Stimulated activated CD8-positive, alpha-beta memory T cell treated with anti-CD3 and anti-CD28 coated beads, Interleukin-12 subunit alpha, Interleukin-12 subunit beta, amount 100 ng/mL, for 24 hours (primary cell): ENCODE measurements around the gene LSM3.

Experiments used
- DNase-seq: peaks from one replicate; pipeline ENCODE4 v3.0.0-alpha.2; 2020; ENCODE audit errors: extremely low read depth

The LSM3 gene

DNA sequence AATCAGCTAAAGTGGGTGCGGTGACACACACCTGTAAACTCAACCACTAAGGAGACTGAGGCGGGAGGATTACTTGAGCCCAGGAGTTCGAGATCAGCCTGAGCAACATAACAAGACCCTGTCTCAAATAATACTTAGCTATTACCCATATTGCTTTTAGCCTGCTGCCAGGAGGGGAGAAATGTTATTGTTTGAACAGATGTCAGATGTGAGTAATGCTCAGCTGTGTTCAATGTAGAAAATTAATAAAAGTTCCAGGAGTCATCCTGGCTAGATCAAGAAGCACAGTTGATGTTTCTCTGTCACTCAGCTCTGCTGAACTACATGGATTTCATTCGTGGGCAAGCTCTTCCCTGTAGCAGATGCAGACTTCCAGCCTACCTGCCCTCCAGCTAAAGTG is 22.2 kb downstream of the LSM3 start:
- no peak for DNase-seq

GRCh38 chr3:14201940-14202684 is 23.5 kb downstream of the LSM3 start:
- DNase-seq = no peak

DNA sequence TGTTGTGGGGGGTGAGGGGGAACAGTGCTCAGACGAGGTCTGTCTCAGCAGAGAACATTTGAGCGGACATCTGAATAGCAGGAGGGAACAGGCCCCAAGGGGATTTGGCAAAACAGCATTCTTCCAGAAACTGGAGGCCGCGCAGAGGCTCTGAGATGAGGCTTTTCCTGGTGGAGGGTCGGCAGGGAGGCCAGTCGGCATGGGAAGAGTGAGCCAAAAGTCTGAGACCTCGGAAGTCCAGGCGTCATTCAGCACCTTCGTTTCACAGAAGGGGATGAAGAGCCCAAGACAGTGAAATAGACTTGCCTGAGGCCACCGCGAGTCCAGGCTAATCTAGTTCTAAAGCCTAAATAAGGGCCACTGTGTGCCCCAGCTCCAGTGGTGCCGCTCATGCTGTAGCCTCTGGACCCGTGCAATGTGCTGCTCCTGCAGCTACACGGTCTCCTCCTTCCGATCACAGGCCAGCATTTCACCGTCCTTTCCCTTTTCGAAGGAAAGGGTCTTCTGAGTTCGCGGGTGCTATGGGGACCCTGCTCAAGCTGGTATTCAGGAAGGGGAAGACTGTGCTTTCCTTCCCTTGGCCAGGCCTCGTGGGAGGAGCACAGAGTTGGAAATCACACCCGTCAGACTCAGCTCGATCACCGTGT is 24.4 kb downstream of the LSM3 start:
- no peak for DNase-seq

GRCh38 chr3:14203521-14204079 is 25.0 kb downstream of the LSM3 start:
- DNase-seq = no peak

DNA sequence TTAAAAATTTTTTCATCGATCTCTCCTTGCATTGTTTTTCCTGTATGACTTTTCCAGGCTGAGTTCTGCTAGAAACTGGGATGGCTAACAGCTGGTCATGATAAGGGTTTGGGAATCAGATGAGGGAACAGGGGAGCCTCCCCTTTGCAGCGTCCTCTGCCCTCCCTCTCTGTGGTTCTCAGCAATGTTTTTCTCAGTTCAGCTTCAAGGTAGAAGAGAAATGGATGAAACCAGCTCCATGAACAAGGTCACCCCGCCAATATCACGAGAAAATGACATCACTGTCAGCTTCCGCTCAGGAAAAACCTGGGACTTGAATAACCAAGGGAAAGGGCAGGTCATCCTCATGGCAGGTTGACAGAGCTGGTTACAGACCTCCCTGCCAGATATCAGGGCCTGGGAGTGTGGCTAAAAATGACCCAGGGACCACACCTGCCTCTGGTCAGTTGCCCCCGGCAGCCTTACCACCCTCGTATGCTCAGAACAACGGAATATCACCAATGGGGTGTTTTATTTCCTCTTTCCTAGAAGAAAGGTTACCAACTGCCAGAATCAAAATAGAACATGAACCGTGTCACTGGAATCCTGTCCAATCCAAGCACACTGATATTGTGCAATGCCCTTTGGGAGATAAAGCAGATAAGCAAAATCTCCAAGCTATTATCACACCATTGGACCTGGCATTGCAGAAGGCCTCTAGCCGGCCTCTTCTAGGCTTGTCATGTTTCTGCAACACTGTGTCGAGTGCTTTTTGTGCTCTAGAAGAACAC is 26.1 kb downstream of the LSM3 start:
- DNase-seq = no peak

DNA sequence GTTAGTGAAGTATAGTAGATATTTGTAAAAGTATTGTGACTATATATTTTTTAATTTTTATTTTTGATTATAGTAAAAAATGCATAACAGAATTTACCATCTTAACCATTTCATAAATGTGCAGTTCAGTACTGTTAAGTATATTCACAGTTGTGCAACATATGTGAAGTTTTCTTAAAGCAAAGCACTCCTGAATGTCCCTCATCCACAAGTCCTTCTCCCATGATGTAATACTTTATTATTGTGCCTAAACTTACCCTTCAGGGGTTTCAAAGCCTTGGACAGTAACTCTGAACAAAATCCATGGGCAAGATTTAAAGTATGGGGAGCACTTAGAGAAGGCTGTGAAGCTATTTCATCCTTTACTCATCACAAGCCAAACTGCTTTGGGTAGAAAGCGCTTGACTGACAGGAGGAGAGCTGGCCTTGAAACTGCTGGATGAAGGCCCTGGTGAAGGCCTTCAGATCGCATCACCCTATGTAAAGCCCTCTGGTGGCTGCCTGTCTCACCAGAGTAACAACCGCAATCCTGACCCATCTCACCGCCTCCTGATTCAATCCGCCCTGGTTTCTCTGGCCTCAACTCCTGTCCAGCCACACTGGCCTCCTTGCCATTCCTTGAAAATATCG is 28.0 kb downstream of the LSM3 start:
- DNase-seq = no peak

GRCh38 chr3:14208168-14208567 is 29.6 kb downstream of the LSM3 start:
- DNase-seq = no peak

- no peak for DNase-seq
These were observed 30.4 kb downstream of the LSM3 start for GRCh38 chr3:14208977-14209394.

DNA sequence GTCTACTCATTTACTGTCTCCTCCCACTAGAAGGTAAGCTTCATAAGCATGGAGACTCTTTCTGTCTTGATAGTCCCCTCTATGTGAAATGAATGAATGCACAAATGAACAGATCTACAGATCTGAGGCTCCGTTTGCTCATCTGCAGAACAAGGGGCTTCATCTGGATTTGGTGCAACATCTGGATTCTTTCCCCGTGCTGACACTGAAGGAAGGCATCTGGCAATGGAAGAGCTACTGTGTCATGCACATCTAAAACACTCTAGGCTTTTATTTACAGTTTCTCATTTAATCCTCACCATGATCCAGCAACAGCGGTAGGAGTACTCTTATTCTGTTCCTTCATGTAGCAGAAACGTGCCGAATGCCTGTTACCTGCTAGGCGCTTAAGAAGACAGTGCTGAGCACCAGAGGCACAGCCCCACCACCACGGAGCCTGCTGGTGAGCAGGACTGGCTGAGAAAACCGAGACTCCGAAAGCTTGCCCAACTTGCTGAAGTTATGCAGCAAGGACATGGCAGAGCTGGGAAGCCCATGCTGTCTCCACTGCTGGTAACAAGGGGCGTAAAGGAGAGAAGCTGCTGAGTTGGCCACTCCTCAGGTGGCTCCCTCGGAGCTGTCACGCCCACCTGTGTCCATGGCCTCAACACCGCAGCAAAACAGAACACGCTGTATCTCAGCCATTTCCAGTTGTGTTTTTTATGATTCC is 31.1 kb downstream of the LSM3 start:
- DNase-seq = no peak

- DNase-seq = no peak
These were observed 31.7 kb downstream of the LSM3 start for GRCh38 chr3:14210290-14210688.

- DNase-seq = no peak
These were observed 32.4 kb downstream of the LSM3 start for GRCh38 chr3:14210843-14211594.

- no peak for DNase-seq
These were observed 33.0 kb downstream of the LSM3 start for GRCh38 chr3:14211621-14212020.

DNA sequence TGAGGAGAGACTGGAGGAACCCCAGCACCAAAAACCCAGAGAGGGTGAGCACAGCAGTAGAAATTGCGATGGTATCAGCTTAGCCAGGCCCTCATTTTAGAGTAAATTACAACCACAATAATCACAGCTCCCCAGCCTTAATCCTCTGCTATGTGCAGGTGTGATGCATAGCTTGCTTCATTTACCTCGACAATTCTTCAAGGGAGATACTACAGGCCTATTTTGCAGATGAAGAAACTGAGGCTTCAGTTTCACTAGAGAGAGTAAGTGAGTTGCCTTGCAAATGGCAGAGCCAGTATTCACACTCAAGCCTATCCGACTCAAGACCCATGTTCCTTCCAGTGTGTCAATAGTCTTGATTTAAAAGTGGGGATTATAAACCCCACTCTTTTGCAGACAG is 33.4 kb downstream of the LSM3 start:
- no peak for DNase-seq

DNA sequence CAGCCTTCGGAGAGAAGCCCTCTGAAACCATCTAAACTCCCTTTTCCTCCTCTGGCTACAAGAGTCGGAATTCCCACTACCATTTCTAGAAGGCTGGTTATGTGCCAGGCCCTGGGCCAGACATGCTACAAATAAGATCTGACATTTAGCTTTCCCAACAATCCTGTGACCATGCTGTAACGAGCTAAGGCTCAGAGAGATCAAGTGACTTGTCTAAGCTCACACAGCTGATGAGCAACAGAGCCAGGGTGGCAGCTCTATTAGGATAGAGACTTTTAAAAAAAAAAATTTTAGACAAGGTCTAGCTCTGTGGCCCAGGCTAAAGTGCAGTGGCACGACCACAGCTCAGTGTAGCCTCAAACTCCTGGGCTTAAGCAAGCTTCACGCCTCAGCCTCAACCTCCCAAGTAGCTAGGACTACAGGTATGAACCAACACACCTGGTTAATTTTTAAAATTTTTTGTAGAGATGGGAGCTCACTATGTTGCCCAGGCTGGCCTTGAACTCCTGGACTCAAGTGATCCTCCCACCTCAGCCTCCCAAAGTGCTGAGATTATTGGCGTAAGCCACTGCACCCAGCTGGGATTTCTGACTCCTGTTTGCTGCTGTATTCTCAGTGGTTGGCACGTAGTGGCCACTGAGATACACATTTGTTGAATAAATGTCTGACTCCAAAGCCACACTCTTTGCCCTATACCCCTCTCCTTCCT is 34.6 kb downstream of the LSM3 start:
- DNase-seq = no peak

- DNase-seq = no peak
These were observed 36.1 kb downstream of the LSM3 start for GRCh38 chr3:14214764-14215163.

DNA sequence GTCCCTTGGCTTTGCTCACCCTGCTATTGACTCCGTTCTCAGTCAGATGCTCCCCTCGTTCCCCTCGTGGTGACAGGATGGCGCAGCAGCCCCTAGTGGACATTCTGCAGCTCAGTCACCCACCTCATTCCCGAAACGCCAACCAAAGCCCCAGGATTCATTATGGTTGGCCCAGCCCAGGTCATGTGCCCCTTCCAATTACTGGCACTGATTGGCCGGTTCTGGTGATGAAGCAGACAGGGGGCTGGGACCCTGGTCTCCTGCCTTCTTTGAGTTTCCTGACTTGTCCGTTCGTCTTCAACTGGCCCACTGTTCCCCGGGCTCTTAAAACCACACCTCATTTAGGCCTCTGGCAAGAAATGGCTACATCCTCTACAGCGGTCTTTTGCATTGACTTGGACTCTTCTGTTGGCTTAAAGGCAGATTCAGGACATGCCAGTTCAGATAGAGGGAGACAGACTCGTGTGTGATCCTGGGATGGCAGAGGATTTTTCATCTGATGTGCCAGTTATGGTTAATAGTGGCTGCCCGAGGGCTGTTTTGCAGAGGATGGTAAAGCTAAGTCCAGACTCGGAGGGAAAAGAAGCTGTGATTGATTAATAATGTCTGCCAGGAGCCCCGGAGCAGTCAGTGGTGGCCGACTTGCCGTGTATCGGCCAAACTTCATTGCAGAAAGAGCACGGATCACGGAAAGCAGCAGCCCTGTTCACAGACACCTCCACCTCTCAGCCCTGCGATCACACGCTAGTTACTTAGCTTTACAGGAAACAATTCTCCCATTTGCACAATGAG is 37.8 kb downstream of the LSM3 start:
- peak; percentile 2 for DNase-seq

GRCh38 chr3:14218355-14218754 is 39.7 kb downstream of the LSM3 start:
- DNase-seq = no peak

- no peak for DNase-seq
These were observed 42.3 kb downstream of the LSM3 start for GRCh38 chr3:14220933-14221332.

DNA sequence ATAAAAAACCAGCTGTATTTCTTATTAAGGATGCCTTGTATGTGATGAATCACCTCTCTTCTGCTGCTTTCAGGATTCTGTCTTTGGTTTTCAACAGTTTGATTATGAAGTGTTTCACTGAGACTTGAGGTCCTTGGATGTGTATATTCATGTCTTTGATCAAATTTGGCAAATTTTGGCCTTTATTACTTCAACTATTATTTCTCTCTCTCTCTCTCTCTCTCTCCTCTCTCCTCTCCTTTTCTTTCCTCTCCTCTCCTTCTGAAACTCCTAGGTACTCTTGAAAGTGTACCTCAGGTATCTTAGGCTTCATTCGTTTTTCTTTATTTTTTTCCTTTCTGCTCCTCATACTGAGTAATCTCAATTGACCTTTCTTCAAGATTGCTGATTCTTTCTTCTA is 43.3 kb downstream of the LSM3 start:
- DNase-seq = no peak
